RWPE2 (cell line): ENCODE measurements around the gene WDR13.
"Not testable (repeated sequence)": the region's sequence is repeated elsewhere in the genome, so short reads cannot be mapped to it uniquely, and the experiment has no call there.

ENCODE experiments used
- ATAC-seq: fragments of 200-7000 bp; cut with Tn5 transposase; 3 replicates; pipeline ENCODE4 v1.9.1; 2021; ENCODE audit warnings: low read depth
- DNase-seq: peaks from one replicate; pipeline ENCODE4 v3.0.0-alpha.2; 2020; ENCODE audit warnings: low spot score
- H3K27ac ChIP-seq: fragments of 450-650 bp; 2 replicates; pipeline ENCODE4 v1.5.1; 2017; ENCODE audit warnings: mild to moderate bottlenecking; ENCODE audit not compliant: poor library complexity, severe bottlenecking
- H3K27me3 ChIP-seq: fragments of 250-450 bp; sonication (Bioruptor Pico); 2 replicates; pipeline ENCODE4 v1.5.1; 2021; ENCODE audit warnings: mild to moderate bottlenecking, moderate library complexity; ENCODE audit not compliant: insufficient read depth, poor library complexity, severe bottlenecking
- H3K36me3 ChIP-seq: fragments of 250-450 bp; sonication (Bioruptor Pico); 2 replicates; pipeline ENCODE4 v1.5.1; 2020; ENCODE audit warnings: low read depth, mild to moderate bottlenecking, moderate library complexity
- H3K4me1 ChIP-seq: fragments of 250-450 bp; sonication (Bioruptor Pico); 2 replicates; pipeline ENCODE4 v1.5.1; 2021; ENCODE audit warnings: mild to moderate bottlenecking, moderate library complexity; ENCODE audit not compliant: insufficient read depth, poor library complexity, severe bottlenecking
- H3K4me3 ChIP-seq: fragments of 250-450 bp; sonication (Bioruptor Pico); 2 replicates; pipeline ENCODE4 v1.5.1; 2021; ENCODE audit warnings: mild to moderate bottlenecking, moderate library complexity; ENCODE audit not compliant: severe bottlenecking
- H3K9me3 ChIP-seq: fragments of 250-450 bp; sonication (Bioruptor Pico); 2 replicates; pipeline ENCODE4 v1.5.1; 2021; ENCODE audit warnings: mild to moderate bottlenecking, moderate library complexity; ENCODE audit not compliant: severe bottlenecking
- CTCF ChIP-seq: fragments of 450-650 bp; IDR thresholded peaks from one replicate; pipeline ENCODE4 v1.5.1; 2017; ENCODE audit warnings: mild to moderate bottlenecking, moderate library complexity; ENCODE audit not compliant: poor library complexity, severe bottlenecking

Gene WDR13

GRCh38 chrX:48597353-48598264 is at the start of gene WDR13:
WDR13 (plus strand) TSS chrX:48597492; CDS start chrX:48597997, 505 bp downstream.
- no peak for TF ChIP-seq CTCF
- no peaks in the 10 kb centered on the region for H3K4me1 ChIP-seq

GRCh38 chrX:48548871-48549270 is 48.4 kb upstream of the WDR13 start:
- no peaks in the 10 kb centered on the region for H3K9me3 ChIP-seq
- H3K27me3 ChIP-seq: no peaks in the 10 kb centered on the region
- ATAC-seq (no peak), DNase-seq (no peak)
- H3K4me3 ChIP-seq: no peak overlapping the region
- TF ChIP-seq CTCF: no peak
- no peaks in the 10 kb centered on the region for H3K4me1 ChIP-seq
- no peak overlapping the region for H3K27ac ChIP-seq
- peaks cover 9% of the 10 kb centered on the region for H3K36me3 ChIP-seq

More at GRCh38 chrX:48597353-48598264, at the start of gene WDR13:
- Histone ChIP-seq H3K36me3 (peaks cover 15% of the 10 kb centered on the region), H3K27ac (peak within 1 kb of the TSS; percentile 87), H3K27me3 (no peaks in the 10 kb centered on the region), H3K9me3 (no peaks in the 10 kb centered on the region), H3K4me3 (peak within 1 kb of the TSS; percentile 94)
- DNase-seq (peak; percentile 85), ATAC-seq (peak; percentile 88)

GRCh38 chrX:48555731-48556325 is 41.5 kb upstream of the WDR13 start:
- H3K36me3 ChIP-seq: peaks cover 16% of the 10 kb centered on the region
- ATAC-seq, H3K27ac ChIP-seq, H3K9me3 ChIP-seq, H3K27me3 ChIP-seq, H3K4me3 ChIP-seq, H3K4me1 ChIP-seq, DNase-seq: not testable (repeated sequence)

- DNase-seq: no peak
- Histone ChIP-seq H3K4me3 (no peak overlapping the region), H3K9me3 (no peaks in the 10 kb centered on the region), H3K36me3 (peaks cover 19% of the 10 kb centered on the region), H3K4me1 (peaks cover 3% of the 10 kb centered on the region), H3K27ac (peak overlapping the region; percentile 52), H3K27me3 (no peaks in the 10 kb centered on the region)
- ATAC-seq: peak; percentile 97
- no peak for TF ChIP-seq CTCF
These were observed 39.0 kb upstream of the WDR13 start for GRCh38 chrX:48558271-48558670.

GRCh38 chrX:48559636-48560035 is 37.7 kb upstream of the WDR13 start:
- DNase-seq: no peak
- Histone ChIP-seq H3K36me3 (peaks cover 19% of the 10 kb centered on the region), H3K4me3 (no peak overlapping the region), H3K27ac (no peak overlapping the region), H3K27me3 (no peaks in the 10 kb centered on the region), H3K4me1 (peaks cover 3% of the 10 kb centered on the region), H3K9me3 (no peaks in the 10 kb centered on the region)
- TF ChIP-seq CTCF: no peak
- ATAC-seq: no peak
